Umbilical cord (tissue), 2 donors: ENCODE results near the gene KCNQ2. TPM values are rescaled to one million over a fixed set of nuclear protein-coding genes. Genes with fewer than 3 reads are reported as not detected.
"Not testable (repeated sequence)": the region's sequence is repeated elsewhere in the genome, so short reads cannot be mapped to it uniquely, and the experiment has no call there.

Source experiments
- DNase-seq: peaks from one replicate; pipeline ENCODE4 v3.0.0-alpha.2; 2015; ENCODE audit warnings: low spot score
- total RNA-seq: library from RNA; depleted of rRNA; stranded (reverse); fragments of >200 nt; gene quantifications from one replicate; pipeline ENCODE4 v1.2.3, GENCODE V29; 2014; ENCODE audit warnings: low replicate concordance; ENCODE audit not compliant: insufficient read depth

Gene KCNQ2
- 0.96 TPM for total RNA-seq

GRCh38 chr20:63471981-63472831, at the start of gene KCNQ2:
TSS of gene KCNQ2 (minus strand) at chr20:63472655. CDS start at chr20:63472463, 192 bp downstream.
- DNase-seq, result no peak

GRCh38 chr20:63521602-63522001, 49.1 kb upstream of the KCNQ2 start:
- no peak for DNase-seq

GRCh38 chr20:63520934-63521601, 48.6 kb upstream of the KCNQ2 start:
- DNase-seq, result peak; percentile 84

- DNase-seq, result peak; percentile 89
These were observed 48.1 kb upstream of the KCNQ2 start, which contains the start of gene PPDPF for GRCh38 chr20:63520504-63520933. TSS of gene PPDPF (plus strand) at chr20:63520765. CDS start at chr20:63521309, 544 bp downstream.

- DNase-seq, result peak; percentile 72
These were observed 47.4 kb upstream of the KCNQ2 start for GRCh38 chr20:63519668-63520503.

- no peak for DNase-seq
These were observed 46.7 kb upstream of the KCNQ2 start for GRCh38 chr20:63518946-63519667.

GRCh38 chr20:63518351-63518861, 46.0 kb upstream of the KCNQ2 start:
- DNase-seq, result no peak

GRCh38 chr20:63517376-63518309, 45.2 kb upstream of the KCNQ2 start:
- no peak for DNase-seq

GRCh38 chr20:63514520-63514919, 42.1 kb upstream of the KCNQ2 start:
- DNase-seq, result not testable (repeated sequence)

GRCh38 chr20:63513207-63513606, 40.8 kb upstream of the KCNQ2 start:
- no peak for DNase-seq

GRCh38 chr20:63509088-63509564, 36.7 kb upstream of the KCNQ2 start:
- no peak for DNase-seq

- DNase-seq, result no peak
These were observed 35.8 kb upstream of the KCNQ2 start for GRCh38 chr20:63508072-63508768.

GRCh38 chr20:63507083-63507743, 34.8 kb upstream of the KCNQ2 start:
- no peak for DNase-seq

GRCh38 chr20:63505723-63506122, 33.3 kb upstream of the KCNQ2 start:
- DNase-seq, result no peak

- DNase-seq, result no peak
These were observed 32.8 kb upstream of the KCNQ2 start for GRCh38 chr20:63505281-63505680.

- DNase-seq, result no peak
These were observed 32.2 kb upstream of the KCNQ2 start for GRCh38 chr20:63504642-63505041.

- no peak for DNase-seq
These were observed 31.1 kb upstream of the KCNQ2 start for GRCh38 chr20:63503524-63503923.

- no peak for DNase-seq
These were observed 30.3 kb upstream of the KCNQ2 start for GRCh38 chr20:63502671-63503172.
